T-helper 1 cell treated with Interleukin-12 subunit alpha and Interleukin-12 subunit beta and Interleukin-4 antibody, amounts not matched to agents 30 ng/mL and 1 ng/mL, for 36 hours (primary cell): ENCODE data around the gene SSH2. TPM values are rescaled to one million over a fixed set of nuclear protein-coding genes. Genes with fewer than 3 reads are reported as not detected.
"Not testable (repeated sequence)": the region's sequence is repeated elsewhere in the genome, so short reads cannot be mapped to it uniquely, and the experiment has no call there.

Source experiments
- intact Hi-C: fragments of 100-400 bp; cut with micrococcal nuclease; formaldehyde crosslinking; loops from one replicate; pipeline ENCODE4 v1.15.1; 2024
- total RNA-seq: library from RNA; stranded (reverse); gene quantifications from 2 replicates; pipeline ENCODE4 v1.2.3, GENCODE V29; 2022

The SSH2 gene
- total RNA-seq, 1 donor from 2014 or later, result 64.1 TPM

DNA sequence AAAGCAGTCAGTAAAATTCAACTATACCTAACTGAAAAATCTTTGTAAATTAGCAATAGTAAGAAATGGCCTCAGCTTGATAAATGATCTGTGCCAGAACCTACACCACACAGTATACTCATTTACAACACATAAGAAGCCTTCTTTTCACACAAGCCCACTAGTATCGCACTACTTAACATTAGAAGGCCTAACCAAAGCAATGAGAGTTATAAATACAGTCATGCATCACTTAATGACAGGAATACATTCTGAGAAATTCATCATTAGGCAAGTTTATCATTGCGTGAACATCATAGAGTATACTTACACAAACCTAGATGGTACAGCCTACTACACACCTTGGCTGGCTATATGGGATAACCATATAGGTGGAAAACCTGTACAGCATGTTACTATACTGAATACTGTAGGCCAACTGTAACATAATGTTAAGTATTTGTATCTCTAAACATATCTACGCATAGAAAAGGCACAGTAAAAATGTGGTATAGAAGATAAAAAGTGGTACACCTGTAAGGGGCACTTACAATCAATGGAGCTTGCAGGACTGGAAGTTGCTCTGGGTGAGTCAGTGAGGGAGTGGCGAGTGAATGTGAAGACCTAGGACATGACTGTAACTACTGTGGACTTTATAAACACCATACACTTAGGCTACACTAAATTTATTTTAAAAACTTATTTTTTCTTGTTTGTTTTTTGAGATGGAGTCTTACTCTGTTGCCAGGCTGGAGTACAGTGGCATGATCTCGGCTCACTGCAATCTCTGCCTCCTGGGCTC, 180.8 kb downstream of the SSH2 start:
- intact Hi-C loops, result no loop called here

- intact Hi-C loops, result no loop called here
Measured at GRCh38 chr17:29748400-29748799, 181.6 kb downstream of the SSH2 start.

GRCh38 chr17:29747660-29748059, 182.4 kb downstream of the SSH2 start:
- intact Hi-C loops, result no loop called here

DNA sequence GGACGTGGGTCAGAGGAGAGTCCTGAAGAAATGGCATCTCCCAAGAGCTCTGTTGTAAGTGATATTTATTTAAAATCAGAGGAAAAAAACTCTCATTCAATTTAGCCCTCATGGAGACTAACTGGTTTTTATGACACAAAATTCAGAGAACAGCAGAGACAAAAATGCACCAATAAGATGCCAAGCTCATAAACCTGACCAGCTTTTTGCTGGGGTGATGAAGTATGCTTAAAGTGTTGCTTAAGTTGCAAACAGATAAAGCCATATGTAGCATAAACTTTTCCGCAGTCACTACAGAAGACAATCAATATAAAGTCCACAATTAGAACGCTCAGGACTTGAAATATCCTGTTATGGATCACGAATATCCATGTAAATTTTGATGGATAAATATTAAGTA, 183.4 kb downstream of the SSH2 start:
- intact Hi-C loops, result no loop called here

GRCh38 chr17:29744121-29744520, 185.9 kb downstream of the SSH2 start:
- intact Hi-C loops, result no loop called here

DNA sequence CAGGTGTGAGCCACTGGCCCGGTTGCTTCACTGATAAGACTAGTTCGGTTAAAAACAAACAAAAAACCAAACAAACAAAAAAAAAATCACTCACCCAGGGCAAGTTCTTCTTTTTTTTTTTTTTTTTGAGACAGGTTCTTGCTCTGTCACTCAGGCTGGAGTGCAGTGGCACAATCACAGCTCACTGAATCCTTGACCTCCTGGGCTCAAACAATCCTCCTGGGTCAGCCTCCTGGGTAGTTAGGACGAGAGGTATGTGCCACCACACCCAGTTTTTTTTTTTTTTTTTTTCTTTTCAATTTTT, 187.9 kb downstream of the SSH2 start:
- intact Hi-C loops, result no loop called here

DNA sequence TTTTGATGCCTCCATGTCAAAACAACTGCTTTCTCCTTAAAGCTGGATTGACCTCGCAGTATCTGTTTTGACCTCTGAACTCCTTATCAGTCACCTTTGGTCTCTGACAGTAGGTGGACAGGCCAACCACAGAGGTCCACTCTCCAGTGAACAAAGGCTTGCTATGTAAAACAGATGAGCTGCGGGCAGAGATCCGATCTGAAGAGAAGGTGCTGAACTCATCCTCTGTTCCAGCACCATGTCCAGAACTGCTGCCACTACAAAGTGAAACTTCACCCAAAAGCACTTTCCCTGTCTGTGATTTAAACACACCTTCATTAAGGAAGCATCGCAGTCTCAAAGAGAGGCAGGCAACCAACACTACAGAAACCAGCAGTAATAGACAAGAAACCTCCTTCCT, 190.0 kb downstream of the SSH2 start:
- intact Hi-C loops, result loop anchor here (2.0 kb wide), 1 partner anchor 21 kb away; no protein-coding TSS in a partner anchor

DNA sequence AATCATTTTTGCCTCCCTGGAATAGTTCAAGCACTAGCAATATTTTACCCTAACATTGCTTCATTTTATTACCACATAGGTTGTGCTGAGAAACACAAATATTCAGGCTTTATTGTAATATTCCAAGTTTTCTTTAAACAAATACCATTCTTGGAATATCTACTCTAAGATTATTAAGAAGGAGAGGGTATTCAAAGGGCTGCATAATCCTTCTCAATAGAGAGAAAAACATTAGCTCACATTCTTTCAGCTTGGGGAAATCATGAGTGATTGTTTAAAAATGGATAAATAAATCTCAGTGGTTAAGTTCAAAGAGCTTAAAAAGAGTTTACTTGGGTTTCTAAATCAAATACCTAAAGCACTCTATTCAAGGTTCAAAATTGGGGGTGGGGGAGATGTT, 195.4 kb downstream of the SSH2 start:
- intact Hi-C loops, result loop anchor here (5.0 kb wide), 1 partner anchor 43 kb away; no protein-coding TSS in a partner anchor

DNA sequence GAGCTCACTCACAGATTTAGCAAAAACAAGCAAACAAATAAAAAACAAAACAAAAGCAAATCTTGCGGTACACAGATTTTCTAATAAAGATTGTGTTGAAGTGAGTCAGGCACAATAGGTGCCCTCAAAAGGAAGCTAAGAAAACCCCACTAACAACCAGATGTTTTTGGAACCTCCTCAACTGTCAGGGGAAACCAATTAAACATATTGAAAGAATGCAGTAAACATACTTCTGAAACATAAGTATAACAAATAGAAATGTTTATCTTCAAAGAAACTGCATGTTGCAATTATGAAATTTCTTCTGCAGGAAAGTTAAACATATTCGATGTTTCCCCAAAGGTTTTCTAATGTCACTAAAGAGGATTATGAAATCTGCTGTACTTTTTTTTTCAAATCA, 196.9 kb downstream of the SSH2 start:
- intact Hi-C loops, result loop anchor here (5.0 kb wide), 1 partner anchor 44 kb away; no protein-coding TSS in a partner anchor

DNA sequence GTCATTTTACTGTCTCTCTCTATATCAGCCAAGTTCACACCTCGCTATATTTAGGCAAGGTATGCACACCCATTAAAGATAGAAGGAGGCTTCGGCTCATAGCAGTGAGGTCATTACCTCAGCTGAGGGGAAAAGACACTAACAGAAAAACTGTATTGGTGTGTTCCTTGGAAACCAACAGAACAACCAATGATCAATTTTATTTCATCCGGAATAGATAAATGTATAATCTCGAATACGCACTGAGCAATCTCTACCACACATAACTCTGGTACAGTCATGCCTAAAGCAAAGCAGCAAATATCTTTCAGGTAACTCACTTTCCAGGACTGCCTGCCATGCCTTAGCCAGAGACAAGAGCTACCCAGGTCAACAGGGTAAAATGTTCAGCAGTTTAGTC, 197.4 kb downstream of the SSH2 start:
- intact Hi-C loops, result loop anchor here (5.0 kb wide), 1 partner anchor 45 kb away; no protein-coding TSS in a partner anchor

GRCh38 chr17:29732209-29732608, 197.8 kb downstream of the SSH2 start:
- intact Hi-C loops, result loop anchor here (5.0 kb wide), 1 partner anchor 45 kb away; no protein-coding TSS in a partner anchor

GRCh38 chr17:29731589-29731929, 198.5 kb downstream of the SSH2 start:
- intact Hi-C loops, result loop anchor here (5.0 kb wide), 1 partner anchor 46 kb away; no protein-coding TSS in a partner anchor

DNA sequence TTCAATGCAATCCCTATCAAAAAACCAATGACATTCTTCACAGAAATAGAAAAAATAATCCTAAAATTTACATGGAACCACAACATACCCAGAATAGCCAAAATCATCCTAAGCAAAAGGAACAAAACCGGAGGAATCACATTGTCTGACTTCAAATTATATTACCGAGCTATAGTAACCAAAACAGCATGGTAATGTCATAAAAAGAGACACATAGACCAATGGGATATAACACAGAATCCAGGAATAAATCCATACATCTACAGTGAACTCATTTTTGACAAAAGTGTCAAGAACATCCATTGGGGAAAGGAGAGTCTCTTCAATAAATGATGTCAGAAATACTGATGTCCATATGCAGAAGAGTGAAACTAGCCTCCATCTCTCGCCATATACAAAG, 201.5 kb downstream of the SSH2 start:
- intact Hi-C loops, result no loop called here

GRCh38 chr17:29726715-29727252, 203.2 kb downstream of the SSH2 start:
- intact Hi-C loops, result no loop called here

DNA sequence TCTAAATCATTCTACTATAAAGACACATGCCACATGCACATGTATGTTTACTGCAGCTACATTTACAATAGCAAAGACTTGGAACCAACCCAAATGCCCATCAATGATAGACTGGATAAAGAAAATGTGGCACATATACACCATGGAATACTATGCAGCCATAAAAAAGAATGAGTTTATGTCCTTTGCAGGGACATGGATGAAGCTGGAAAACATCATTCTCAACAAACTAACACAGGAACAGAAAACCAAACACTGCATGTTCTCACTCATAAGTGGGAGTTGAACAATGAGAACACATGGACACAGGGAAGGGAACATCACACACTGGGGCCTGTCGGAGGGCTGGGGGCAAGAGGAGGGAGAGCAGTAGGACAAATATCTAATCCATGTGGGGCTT, 204.6 kb downstream of the SSH2 start:
- intact Hi-C loops, result not testable (repeated sequence)

DNA sequence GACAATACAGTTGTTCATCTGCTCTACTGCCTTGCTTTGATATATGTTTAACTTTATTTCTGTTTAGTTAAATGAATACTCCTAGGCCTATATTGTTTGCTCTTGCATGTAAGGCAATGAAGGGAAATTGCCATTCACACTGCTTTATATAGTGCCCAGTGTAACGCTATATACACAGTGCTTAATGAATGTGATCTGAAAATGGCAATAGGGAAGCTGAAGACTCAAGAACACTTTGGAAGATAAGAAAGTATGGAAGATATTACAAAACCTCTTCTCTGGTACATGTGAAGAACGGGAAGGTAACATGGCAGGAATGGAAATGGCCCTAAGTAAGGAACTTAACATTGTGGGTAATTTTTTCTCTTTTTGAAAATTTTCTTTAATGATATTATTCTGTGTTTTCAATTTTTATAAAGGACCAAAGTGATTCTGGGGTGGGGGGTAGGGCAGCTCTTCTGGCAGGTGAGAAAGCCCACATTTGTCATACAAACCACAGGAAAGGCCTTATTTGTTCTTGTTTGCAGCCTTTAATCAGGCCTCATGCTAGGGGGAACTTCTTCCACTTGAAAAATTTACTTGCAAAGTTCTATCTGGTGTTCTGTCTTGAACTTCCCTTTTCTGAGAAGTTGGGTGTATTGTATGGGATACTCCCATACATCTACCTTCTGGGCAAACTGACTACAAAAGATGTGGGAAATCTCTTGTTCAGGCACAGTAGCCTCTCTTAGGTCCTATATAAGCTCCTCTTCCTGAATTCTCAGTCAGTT, 206.6 kb downstream of the SSH2 start:
- intact Hi-C loops, result no loop called here

DNA sequence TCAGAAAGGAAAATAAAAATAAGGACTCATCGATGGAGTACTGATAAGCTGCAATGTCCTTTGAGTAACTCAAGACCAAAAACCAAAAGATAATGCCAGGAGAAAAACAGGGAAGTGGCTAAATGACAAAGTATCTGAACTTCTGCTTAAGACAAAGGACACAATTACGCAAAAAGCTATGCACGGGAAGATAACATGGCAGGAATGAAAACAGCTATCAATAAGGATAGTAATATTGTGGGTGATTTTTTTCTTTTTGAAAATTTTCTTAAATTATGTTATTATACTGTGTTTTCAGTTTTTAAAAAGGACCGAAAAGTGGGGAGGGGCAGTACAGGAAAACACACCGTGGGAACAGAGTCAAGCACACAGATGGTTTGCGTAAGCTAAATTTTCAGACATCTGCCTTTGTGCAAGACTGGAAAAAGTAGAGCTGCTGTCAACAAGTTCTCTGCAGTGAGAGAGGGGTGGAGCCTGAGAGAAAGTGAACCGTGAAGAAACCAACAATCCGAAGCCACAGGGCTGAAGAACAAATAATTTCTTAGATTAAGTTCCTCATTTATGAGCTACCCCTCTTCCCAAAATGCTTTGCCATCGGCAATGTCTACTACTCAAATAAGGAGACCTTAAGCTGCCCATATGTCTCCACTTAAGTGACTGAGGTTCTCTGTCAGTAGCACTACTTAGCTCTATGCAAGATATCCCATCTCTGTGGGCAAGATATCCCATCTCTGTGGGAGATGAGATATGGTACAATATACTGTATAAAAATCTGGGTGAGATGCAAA, 207.4 kb downstream of the SSH2 start:
- intact Hi-C loops, result loop anchor here (1.0 kb wide), 2 partner anchors 16 to 39 kb away; no protein-coding TSS in a partner anchor

GRCh38 chr17:29720551-29720950, 209.5 kb downstream of the SSH2 start:
- intact Hi-C loops, result no loop called here

- intact Hi-C loops, result no loop called here
Measured at GRCh38 chr17:29719469-29719868, 210.6 kb downstream of the SSH2 start.

- intact Hi-C loops, result no loop called here
Measured at GRCh38 chr17:29718446-29719039, 211.5 kb downstream of the SSH2 start.

GRCh38 chr17:29717817-29718216, 212.2 kb downstream of the SSH2 start:
- intact Hi-C loops, result no loop called here
